GM19328 (cell line): Measurements from ENCODE around the gene DKC1.
"Not testable (repeated sequence)": the region's sequence is repeated elsewhere in the genome, so short reads cannot be mapped to it uniquely, and the experiment has no call there.

Source experiments
- ATAC-seq: cut with Tn5 transposase; IDR thresholded peaks from one replicate; pipeline ENCODE4 v1.9.1; 2021; ENCODE audit warnings: mild to moderate bottlenecking, moderate library complexity; ENCODE audit not compliant: unreplicated experiment

The DKC1 gene

DNA sequence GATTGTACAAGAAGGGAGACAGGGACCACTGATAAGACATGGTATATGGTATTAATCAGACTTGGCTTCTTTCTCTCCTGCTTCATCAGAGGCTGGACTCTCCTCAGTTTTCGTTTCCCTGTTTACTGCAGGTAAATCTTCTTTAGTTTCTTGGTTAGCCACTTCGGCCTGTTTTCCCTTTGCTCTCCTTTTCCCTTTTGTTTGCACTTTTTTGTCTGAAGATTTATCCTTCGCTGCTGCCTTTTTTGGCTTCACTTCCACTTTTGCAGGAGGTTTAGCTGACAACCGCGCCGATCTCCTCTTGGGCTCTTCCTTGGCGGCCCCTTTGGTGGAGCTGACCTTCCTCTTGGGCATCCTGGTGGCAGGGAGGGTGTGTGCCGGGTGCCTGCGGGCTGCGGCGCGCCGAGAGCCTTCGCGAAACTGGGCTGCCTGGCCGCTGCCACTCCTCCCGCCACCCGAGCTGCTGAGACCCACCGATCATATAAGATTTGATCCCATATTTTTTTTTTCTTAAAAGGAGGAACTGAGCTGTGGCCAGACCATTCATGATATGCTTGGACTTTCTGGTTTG is 54.5 kb downstream of the DKC1 start:
- ATAC-seq = not testable (repeated sequence)

DNA sequence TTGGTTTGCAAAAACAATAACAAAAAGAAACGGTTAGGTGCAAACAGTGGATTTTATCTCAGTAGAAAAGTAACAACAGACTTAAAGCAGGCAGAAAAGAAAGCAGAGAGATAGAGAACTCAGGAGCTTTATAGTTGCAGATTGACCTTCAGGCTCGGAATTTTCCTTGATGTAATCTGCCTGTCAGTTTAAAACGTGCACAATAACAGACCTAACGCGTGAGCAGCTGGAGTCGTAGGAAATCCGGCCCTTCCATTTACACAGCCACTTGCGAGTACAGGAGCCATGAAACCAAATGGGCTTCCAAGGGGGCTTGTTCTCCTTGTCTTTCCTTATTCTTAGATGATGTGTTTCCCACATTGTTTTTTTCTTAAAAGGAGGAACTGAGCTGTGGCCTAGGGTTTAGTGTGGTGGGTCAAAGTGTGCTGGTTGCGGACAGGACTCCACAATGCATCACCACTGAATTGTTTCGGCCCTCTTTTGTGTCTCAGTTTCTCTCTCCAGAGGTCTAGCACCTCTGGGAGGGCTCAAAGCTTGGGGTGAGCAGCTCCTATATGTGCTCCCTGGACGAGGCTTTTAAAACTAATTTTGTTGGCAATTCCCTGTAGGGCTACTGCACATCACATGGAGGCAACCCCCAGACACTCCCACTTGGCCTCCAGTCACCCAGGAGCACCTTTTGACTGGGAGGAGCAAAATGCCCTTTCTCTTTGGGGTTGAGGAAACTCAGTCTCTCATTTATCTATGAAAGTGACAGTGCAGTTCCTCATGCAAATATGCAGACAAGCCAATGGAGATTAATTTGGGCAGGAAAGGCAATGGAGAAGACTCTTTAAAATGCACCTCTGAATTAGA is 56.5 kb downstream of the DKC1 start:
- ATAC-seq = peak; percentile 26

DNA sequence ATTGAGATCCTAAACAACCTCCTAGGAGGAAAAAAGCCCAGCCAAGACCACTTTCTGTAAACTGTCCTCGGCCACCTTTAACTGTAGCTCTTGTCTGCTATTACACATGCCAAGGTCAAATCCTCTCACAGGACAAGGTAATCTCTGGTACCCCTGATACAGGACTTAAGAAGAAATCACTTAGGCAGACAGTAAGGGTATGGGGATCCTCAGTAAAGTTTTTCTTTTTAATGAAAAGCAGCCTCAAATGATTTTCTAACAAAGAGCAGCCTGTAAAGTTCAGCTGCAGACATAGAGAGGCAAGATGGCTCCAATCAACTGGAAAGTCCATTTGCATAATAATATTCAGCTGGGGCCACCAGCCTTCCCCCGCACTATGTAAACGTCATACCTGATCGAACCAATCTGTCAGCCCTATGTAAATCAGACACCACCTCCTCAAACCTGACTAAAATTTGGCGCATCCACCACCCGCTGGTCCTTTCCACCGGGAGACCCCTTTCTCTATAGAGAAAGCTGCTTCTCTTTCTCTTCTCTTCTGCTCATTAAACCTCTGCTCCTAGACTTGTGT is 57.2 kb downstream of the DKC1 start:
- peak; percentile 79 for ATAC-seq

DNA sequence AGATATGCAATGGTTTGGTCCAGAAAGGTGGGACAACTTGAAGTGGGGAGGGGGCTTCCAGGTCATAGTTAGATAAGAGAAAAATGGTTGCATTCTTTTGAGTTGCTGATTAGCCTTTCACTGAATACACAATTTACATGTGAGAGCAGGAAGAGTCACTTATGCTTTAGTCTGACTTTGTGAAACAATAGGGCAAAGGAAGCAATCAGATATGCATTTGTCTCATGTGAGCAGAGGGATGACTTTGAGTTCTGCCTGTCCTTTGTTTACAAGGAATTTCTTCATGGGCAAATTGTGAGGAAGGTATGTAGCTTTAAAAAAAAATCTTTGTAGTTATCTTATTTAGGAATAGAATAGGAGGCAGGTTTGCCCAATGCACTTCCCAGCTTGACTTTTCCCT is 58.9 kb downstream of the DKC1 start:
- ATAC-seq = no peak

DNA sequence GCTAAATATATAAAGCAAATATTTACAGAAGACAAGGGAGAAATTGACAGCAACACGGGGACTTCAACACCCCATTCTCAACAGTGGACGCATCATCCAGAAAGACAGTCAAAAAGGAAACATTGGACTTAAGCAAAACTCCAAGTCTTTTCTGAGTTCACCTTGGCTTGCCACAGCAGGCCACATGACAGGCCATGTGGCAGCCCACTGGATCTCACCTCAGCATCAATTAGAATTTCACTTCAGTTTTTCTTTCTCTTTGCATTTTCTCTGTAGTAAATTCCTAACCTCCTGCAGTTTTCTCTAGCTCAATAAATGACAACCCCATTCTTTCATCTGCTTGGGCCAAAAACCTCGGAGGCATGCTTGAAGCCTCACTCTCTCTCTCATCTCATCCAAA is 59.4 kb downstream of the DKC1 start:
- ATAC-seq = no peak

DNA sequence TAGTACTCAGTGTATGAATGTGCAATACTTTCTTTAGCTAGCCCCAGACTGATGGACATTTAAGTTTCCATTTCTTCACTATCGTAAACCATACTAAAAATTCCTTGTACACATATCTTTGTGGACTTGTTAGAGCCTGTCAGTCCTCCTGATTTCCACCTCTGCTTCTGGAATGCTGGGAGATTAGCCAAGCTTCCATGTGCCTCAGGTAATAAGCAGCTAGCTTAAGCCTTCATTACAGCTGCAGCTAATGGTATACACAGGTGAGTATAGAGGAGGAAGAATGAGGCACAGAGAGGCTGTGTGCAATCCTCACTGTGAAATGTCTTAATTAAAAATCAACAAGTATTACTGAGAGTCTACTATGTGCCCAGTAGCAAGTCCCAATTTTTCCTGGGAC is 62.0 kb downstream of the DKC1 start:
- no peak for ATAC-seq

DNA sequence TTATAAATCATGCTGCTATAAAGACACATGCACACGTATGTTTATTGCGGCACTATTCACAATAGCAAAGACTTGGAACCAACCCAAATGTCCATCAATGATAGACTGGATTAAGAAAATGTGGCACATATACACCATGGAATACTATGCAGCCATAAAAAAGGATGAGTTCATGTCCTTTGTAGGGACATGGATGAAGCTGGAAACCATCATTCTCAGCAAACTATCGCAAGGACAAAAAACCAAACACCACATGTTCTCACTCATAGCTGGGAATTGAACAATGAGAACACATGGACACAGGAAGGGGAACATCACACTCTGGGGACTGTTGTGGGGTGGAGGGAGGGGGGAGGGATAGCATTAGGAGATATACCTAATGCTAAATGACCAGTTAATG is 62.9 kb downstream of the DKC1 start:
- ATAC-seq = not testable (repeated sequence)
